Right lobe of liver (tissue), 4 donors: ENCODE data around the gene EXOSC5.

ENCODE experiments used
- CTCF ChIP-seq, 4 donors: fragments of 200-600 bp in 3 of 4; fragments of 450-650 bp in 1 of 4; IDR thresholded peaks; one replicate each; pipeline versions ENCODE4 v1.5.1 to v1.8.0; 2016 to 2022; ENCODE audit warnings: antibody characterized with exemption in 4 of 4, mild to moderate bottlenecking in 2 of 4
- POLR2A ChIP-seq: fragments of 450-650 bp; IDR thresholded peaks from one replicate; pipeline ENCODE4 v1.6.1; 2017; ENCODE audit warnings: antibody characterized with exemption, mild to moderate bottlenecking
- donor health status: DM: no; HTN: no; CAD: no.
- donor health status: DM: no; HTN: no; CAD: no.
- donor health status: DM: no; HTN: yes; CAD: no.

- TF ChIP-seq CTCF (IDR thresholded peaks at IDR 0.05) (no peak), POLR2A (no peak)
Measured at GRCh38 chr19:41392775-41393174, 4.4 kb downstream of the EXOSC5 start.
